ENCODE results near the gene LMNB1.
A peak's percentile ranks its signal among the peaks of the same experiment; 100 is the strongest.

LMNB1 gene

GRCh38 chr5:126801174-126801991, 24.4 kb downstream of the LMNB1 start:
- no peak for DNase-seq (ENCODE audit: low read depth)
- no peak overlapping the region for H3K4me3 ChIP-seq (ENCODE audit: low read length)
- no peak for TF ChIP-seq CTCF (IDR thresholded peaks at IDR 0.05; ENCODE audit: insufficient read depth, low read depth, low read length, missing control alignments)

GRCh38 chr5:126801992-126802294, 25.0 kb downstream of the LMNB1 start:
- peak; percentile 41 for TF ChIP-seq CTCF (IDR thresholded peaks at IDR 0.05; ENCODE audit: insufficient read depth, low read depth, low read length, missing control alignments)
- no peak overlapping the region for H3K4me3 ChIP-seq (ENCODE audit: low read length)
- peak; percentile 41 for DNase-seq (ENCODE audit: low read depth)

- no peak for DNase-seq (ENCODE audit: low read depth)
- no peak for TF ChIP-seq CTCF (IDR thresholded peaks at IDR 0.05; ENCODE audit: insufficient read depth, low read depth, low read length, missing control alignments)
- no peak overlapping the region for H3K4me3 ChIP-seq (ENCODE audit: low read length)
Measured at GRCh38 chr5:126805063-126805462, 28.1 kb downstream of the LMNB1 start.

- peak; percentile 29 for DNase-seq (ENCODE audit: low read depth)
- peak; percentile 40 for TF ChIP-seq CTCF (IDR thresholded peaks at IDR 0.05; ENCODE audit: insufficient read depth, low read depth, low read length, missing control alignments)
- H3K4me3 ChIP-seq (ENCODE audit: low read length): no peak overlapping the region
Measured at GRCh38 chr5:126808521-126808988, 31.6 kb downstream of the LMNB1 start.

GRCh38 chr5:126809916-126810315, 33.0 kb downstream of the LMNB1 start:
- no peak overlapping the region for H3K4me3 ChIP-seq (ENCODE audit: low read length)
- no peak for DNase-seq (ENCODE audit: low read depth)
- TF ChIP-seq CTCF (IDR thresholded peaks at IDR 0.05; ENCODE audit: insufficient read depth, low read depth, low read length, missing control alignments): no peak

- no peak for TF ChIP-seq CTCF (IDR thresholded peaks at IDR 0.05; ENCODE audit: insufficient read depth, low read depth, low read length, missing control alignments)
- no peak for DNase-seq (ENCODE audit: low read depth)
Measured at GRCh38 chr5:126810596-126811380, 33.9 kb downstream of the LMNB1 start.

More at GRCh38 chr5:126810596-126811380, 33.9 kb downstream of the LMNB1 start:
- no peak overlapping the region for H3K4me3 ChIP-seq (ENCODE audit: low read length)
